GM12875 (cell line): ENCODE results near the gene DAZAP1.

Experiments
- H3K4me3 ChIP-seq: one replicate; pipeline ENCODE4 v1.5.1; 2011; ENCODE audit warnings: low read depth, low read length, control low read depth
- CTCF ChIP-seq: IDR thresholded peaks from 2 replicates; pipeline ENCODE4 v1.5.1; 2011; ENCODE audit warnings: low read depth, mild to moderate bottlenecking, control low read depth, inconsistent platforms, low read length, moderate library complexity, borderline replicate concordance; ENCODE audit not compliant: insufficient read depth

The DAZAP1 gene

GRCh38 chr19:1364070-1364704 lies 43.2 kb upstream of the DAZAP1 start:
- H3K4me3 ChIP-seq = no peak overlapping the region
- 0 out of 2 replicates have a peak, but pooled peaks have one; percentile 7 for TF ChIP-seq CTCF

GRCh38 chr19:1365319-1366269 lies 41.8 kb upstream of the DAZAP1 start:
- no peak for TF ChIP-seq CTCF
- no peak overlapping the region for H3K4me3 ChIP-seq

- H3K4me3 ChIP-seq = no peak overlapping the region
- no peak for TF ChIP-seq CTCF
These were observed 41.1 kb upstream of the DAZAP1 start for GRCh38 chr19:1366296-1366695.

GRCh38 chr19:1366899-1367870 lies 40.2 kb upstream of the DAZAP1 start:
- H3K4me3 ChIP-seq = no peak overlapping the region
- TF ChIP-seq CTCF = no peak

GRCh38 chr19:1369214-1369805 lies 38.1 kb upstream of the DAZAP1 start:
- no peak overlapping the region for H3K4me3 ChIP-seq
- TF ChIP-seq CTCF = no peak

- TF ChIP-seq CTCF = no peak
- no peak overlapping the region for H3K4me3 ChIP-seq
These were observed 36.6 kb upstream of the DAZAP1 start for GRCh38 chr19:1370579-1371361.
